Pancreas (tissue), 10 donors: ENCODE measurements around the gene GFI1B. TPM values are rescaled to one million over a fixed set of nuclear protein-coding genes. Genes with fewer than 3 reads are reported as not detected.

ENCODE experiments used
- ATAC-seq, 4 donors: fragments of 200-7000 bp; cut with Tn5 transposase; one replicate each; pipeline versions ENCODE4 v1.8.0 to v1.9.1; 2020; ENCODE audit warnings: mild to moderate bottlenecking in 4 of 4, moderate library complexity in 4 of 4
- DNase-seq, 6 donors: peaks; one replicate each; pipeline ENCODE4 v3.0.0-alpha.2; 2020
- FAIRE-seq: peaks from 2 replicates; lab custom pipeline; 2012; peaks lifted over from hg19 to GRCh38; lab: Jason Lieb, UNC
- H3K27ac ChIP-seq, 4 donors: fragments of 200-600 bp; sonication (generic); 1 replicate in 3 of 4; 2 replicates in 1 of 4; pipeline versions ENCODE4 v1.5.0 to v1.8.0; 2020
- H3K27me3 ChIP-seq, 4 donors: fragments of 200-600 bp; one replicate each; pipeline ENCODE4 v1.8.0; 2021
- H3K36me3 ChIP-seq, 3 donors: fragments of 200-600 bp; sonication (generic) in 1 of 3; one replicate each; pipeline versions ENCODE4 v1.5.0 to v1.8.0; 2020 to 2021
- H3K4me1 ChIP-seq, 3 donors: fragments of 200-600 bp; one replicate each; pipeline ENCODE4 v1.8.0; 2021
- H3K4me3 ChIP-seq, 4 donors: fragments of 200-600 bp; sonication (generic) in 2 of 4; one replicate each; pipeline versions ENCODE4 v1.5.0 to v1.8.0; 2020 to 2021
- H3K9me3 ChIP-seq, 4 donors: fragments of 200-600 bp; one replicate each; pipeline ENCODE4 v1.8.0; 2021
- WGBS, 2 donors: extraction: QIAGEN DNeasy Blood & Tissue Kit; methylation state at CpG; one replicate each; pipeline ENCODE4 v1.1.7; 2013; 5-methylcytosine and 5-hydroxymethylcytosine counted together
- intact Hi-C, 3 donors: fragments of 100-400 bp; cut with DNase I; formaldehyde crosslinking; loops; one replicate each; pipeline versions ENCODE4 v1.11.1 to v1.14.2; 2022
- polyA plus RNA-seq, 2 donors: library from polyadenylated mRNA; stranded (reverse); fragments of 200-250 nt; gene quantifications; one replicate each; pipeline ENCODE4 v1.2.3, GENCODE V29; 2013
- total RNA-seq, 6 donors: library from RNA; stranded (reverse); fragmentation: NEBNext Ultra II Directional in 4 of 6; extraction: Animal tissue kit (Norgen Biotek cat#: 25700) in 4 of 6; gene quantifications; one replicate each; pipeline versions ENCODE4 v1.2.1 to v1.2.4, GENCODE V29; 2021 to 2023
- TF ChIP-seq, protein P1 (sequence below), 4 donors: fragments of 200-600 bp; sonication (generic) in 3 of 4; IDR thresholded peaks; one replicate each; pipeline versions ENCODE4 v1.5.0 to v1.8.0; 2021; ENCODE audit warnings: antibody characterized with exemption in 4 of 4
- donor health status: healthy with polysubstance abuse.
- donor health status: DM: no; HTN: no; CAD: no; lungs with moderate emphysema.
- donor health status: DM: no; HTN: no; CAD: no.
- donor health status: control.
- donor health status: control.
- donor health status: Bipolar disorder and iron deficiency.
- donor health status: DM: yes; HTN: yes; CAD: no.
- donor health status: DM: no; HTN: no; CAD: no.
- donor health status: DM: no; HTN: no; CAD: no.
- donor health status: DM: yes; HTN: yes; CAD: no.

Gene GFI1B
- total and polyA plus RNA-seq, 8 donors, result 0.09 to 0.31 (median 0.14) TPM; not detected in 5

DNA sequence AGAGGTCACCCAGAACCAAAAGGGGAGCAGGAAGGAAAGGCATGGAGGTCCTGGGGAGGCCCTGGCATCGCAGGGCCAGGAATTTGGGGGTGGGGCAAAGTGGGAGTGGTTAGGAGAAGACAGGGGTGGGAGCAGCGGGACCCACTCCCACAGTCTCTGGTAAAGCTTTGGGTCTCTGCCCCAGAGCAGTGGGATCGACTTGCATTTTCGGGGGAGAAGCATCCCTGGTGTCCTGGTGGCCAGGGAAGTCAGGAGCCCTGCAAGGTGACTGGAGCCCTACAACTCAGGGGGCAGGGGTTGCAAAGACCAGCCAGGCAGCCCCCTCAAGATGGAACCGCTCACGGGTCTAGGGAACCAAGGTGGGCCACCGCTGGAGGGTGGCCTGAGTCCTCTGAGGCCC is 29.9 kb downstream of the GFI1B start:
- Histone ChIP-seq H3K27ac (no peak overlapping the region), H3K9me3 (no peaks in the 10 kb centered on the region), H3K4me3 (no peak overlapping the region), H3K27me3 (no peaks in the 10 kb centered on the region), H3K4me1 (no peaks in the 10 kb centered on the region), H3K36me3 (no peaks in the 10 kb centered on the region)
- TF ChIP-seq, protein P1, sequence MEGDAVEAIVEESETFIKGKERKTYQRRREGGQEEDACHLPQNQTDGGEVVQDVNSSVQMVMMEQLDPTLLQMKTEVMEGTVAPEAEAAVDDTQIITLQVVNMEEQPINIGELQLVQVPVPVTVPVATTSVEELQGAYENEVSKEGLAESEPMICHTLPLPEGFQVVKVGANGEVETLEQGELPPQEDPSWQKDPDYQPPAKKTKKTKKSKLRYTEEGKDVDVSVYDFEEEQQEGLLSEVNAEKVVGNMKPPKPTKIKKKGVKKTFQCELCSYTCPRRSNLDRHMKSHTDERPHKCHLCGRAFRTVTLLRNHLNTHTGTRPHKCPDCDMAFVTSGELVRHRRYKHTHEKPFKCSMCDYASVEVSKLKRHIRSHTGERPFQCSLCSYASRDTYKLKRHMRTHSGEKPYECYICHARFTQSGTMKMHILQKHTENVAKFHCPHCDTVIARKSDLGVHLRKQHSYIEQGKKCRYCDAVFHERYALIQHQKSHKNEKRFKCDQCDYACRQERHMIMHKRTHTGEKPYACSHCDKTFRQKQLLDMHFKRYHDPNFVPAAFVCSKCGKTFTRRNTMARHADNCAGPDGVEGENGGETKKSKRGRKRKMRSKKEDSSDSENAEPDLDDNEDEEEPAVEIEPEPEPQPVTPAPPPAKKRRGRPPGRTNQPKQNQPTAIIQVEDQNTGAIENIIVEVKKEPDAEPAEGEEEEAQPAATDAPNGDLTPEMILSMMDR (IDR thresholded peaks at IDR 0.05), result no peak
- ATAC-seq (no peak), DNase-seq (peak in 1 of 6 donors; percentile 43), FAIRE-seq (no peak)
- intact Hi-C loops, result no loop called here
- WGBS, 2 donors, result 59 to 78% methylated on average over 7 of the region's 7 CpGs

DNA sequence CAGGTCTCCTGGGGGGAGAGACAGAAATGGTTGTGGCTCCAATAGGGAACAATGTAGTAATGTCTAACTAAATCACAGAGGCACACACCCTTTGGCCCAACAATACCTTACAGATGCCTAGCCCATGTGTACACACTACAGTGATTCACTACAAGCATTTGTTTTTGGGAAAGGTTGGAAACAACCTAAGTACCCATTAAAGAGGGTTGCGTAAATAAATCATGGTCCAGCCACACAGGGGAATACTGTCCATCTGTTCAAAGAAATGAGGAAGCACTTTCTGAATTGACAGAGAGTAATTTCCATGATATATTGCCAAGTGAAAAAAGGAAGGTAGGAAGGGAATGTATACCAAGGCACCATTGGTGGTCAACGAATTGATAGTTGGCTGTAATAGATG is 30.3 kb downstream of the GFI1B start:
- no peak overlapping the region for H3K4me3 ChIP-seq
- WGBS, 2 donors, result 61 to 69% methylated on average over 2 of the region's 2 CpGs
- intact Hi-C loops, result no loop called here
- H3K27ac ChIP-seq, result no peak overlapping the region
- FAIRE-seq (no peak), ATAC-seq (peak in 2 of 4 donors; percentile 36 to 49), DNase-seq (no peak)
- TF ChIP-seq, protein P1 (IDR thresholded peaks at IDR 0.05), result no peak
- H3K27me3 ChIP-seq, result no peaks in the 10 kb centered on the region
- H3K9me3 ChIP-seq, result no peaks in the 10 kb centered on the region
- H3K36me3 ChIP-seq, result no peaks in the 10 kb centered on the region
- H3K4me1 ChIP-seq, result no peaks in the 10 kb centered on the region

DNA sequence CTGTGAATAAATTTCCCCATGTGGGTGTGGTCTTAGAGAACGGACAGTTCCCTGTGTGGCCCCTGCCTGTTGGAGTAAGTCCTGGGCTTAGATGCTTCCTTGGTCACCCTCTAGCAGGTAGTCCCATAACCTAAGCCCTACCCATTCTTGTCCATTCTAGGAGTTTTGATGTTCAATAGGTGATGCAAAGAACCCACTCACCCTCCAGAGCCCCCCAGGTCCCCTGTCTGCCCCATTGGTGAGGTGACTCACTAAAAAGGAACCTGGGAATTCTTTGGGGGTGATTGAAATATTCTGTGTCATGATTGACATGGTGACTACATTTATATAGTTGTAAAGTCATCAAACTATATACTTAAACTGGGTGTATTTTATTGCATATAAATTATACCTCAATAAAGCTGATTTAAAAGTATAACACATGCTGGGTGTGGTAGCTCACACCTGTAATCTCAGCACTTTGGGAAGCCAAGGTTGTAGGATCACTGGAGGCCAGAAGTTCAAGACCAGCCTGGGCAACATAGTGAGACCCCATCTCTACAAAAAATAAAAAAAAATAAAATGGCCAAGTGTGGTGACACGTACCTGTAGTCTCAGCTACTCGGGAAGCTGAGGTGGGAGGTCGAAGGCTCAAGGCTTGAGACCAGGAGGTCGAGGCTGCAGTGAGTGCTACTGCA is 31.6 kb downstream of the GFI1B start:
- Histone ChIP-seq H3K27ac (no peak overlapping the region), H3K4me1 (no peaks in the 10 kb centered on the region), H3K27me3 (no peaks in the 10 kb centered on the region), H3K4me3 (no peak overlapping the region), H3K36me3 (no peaks in the 10 kb centered on the region), H3K9me3 (no peaks in the 10 kb centered on the region)
- FAIRE-seq (no peak), DNase-seq (no peak), ATAC-seq (no peak)
- WGBS, 2 donors, result 73 to 77% methylated on average over 5 of the region's 5 CpGs
- intact Hi-C loops, result no loop called here
- TF ChIP-seq, protein P1 (IDR thresholded peaks at IDR 0.05), result no peak

DNA sequence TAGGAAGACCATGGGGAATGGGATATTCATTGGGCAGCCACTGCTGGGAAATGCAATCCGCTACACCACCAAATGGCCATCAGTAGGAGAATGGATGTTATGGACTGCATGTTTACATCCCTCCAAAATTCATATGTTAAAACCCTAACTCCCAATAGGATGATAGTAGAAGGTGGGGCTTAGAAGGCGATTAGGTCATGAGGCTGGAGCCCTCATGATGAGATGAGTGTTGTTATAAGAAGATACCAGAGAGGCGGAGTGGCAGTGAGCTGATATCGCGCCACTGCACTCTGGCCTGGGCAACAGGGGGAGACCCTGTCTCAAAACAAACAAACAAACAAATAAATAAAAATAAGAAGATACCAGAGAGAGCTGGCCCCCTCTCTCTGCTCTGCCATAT is 36.2 kb downstream of the GFI1B start:
- intact Hi-C loops, result no loop called here
- DNase-seq (no peak), FAIRE-seq (no peak), ATAC-seq (no peak)
- WGBS, 2 donors, result 82 to 88% methylated on average over 5 of the region's 5 CpGs
- Histone ChIP-seq H3K9me3 (no peaks in the 10 kb centered on the region), H3K36me3 (no peaks in the 10 kb centered on the region), H3K27me3 (no peaks in the 10 kb centered on the region), H3K4me1 (no peaks in the 10 kb centered on the region), H3K27ac (no peak overlapping the region), H3K4me3 (no peak overlapping the region)
- TF ChIP-seq, protein P1 (IDR thresholded peaks at IDR 0.05), result no peak
